GM12892 (cell line): ENCODE data around the gene SNX8.

ENCODE experiments used
- POLR2A ChIP-seq: IDR thresholded peaks from 2 replicates; pipeline ENCODE4 v1.6.1; 2011; ENCODE audit warnings: low read depth, low read length, control low read depth
- POLR2AphosphoS5 ChIP-seq: IDR thresholded peaks from 2 replicates; pipeline ENCODE4 v1.6.1; 2011; ENCODE audit warnings: low read depth, low read length, control low read depth
- TAF1 ChIP-seq: IDR thresholded peaks from 2 replicates; pipeline ENCODE4 v1.6.1; 2011; ENCODE audit warnings: low read depth, mild to moderate bottlenecking, control low read depth, low read length, borderline replicate concordance

GRCh38 chr7:2230226-2230625, 84.0 kb downstream of the SNX8 start:
- no peak for TF ChIP-seq POLR2A
- no peak for TF ChIP-seq TAF1
- no peak for TF ChIP-seq POLR2AphosphoS5
